ENCODE measurements around the gene POP4. TPM values are rescaled to one million over a fixed set of nuclear protein-coding genes. Genes with fewer than 3 reads are reported as not detected.
A peak's percentile ranks its signal among the peaks of the same experiment; 100 is the strongest.
"Not testable (repeated sequence)": the region's sequence is repeated elsewhere in the genome, so short reads cannot be mapped to it uniquely, and the experiment has no call there.

POP4 gene
- 10 to 100 TPM; 50.2 to 67.8 (median 55.1) TPM for total RNA-seq
- 78.3 TPM for polyA plus RNA-seq
- long read RNA-seq, donor 1, transcript POP4-202 (7 exons, 3,385 nt) = major isoform, 26 of 28 reads
- long read RNA-seq, donor 1, partial matches to known transcripts = 0 of 28 reads
- long read RNA-seq, donor 1, other reads (novel, unspliced or antisense) = 1 of 28 reads
- long read RNA-seq, donor 2, transcript POP4-202 (7 exons, 3,385 nt) = major isoform, 18 of 20 reads
- long read RNA-seq, donor 2, partial matches to known transcripts = 2 of 20 reads
- long read RNA-seq, donor 2, other reads (novel, unspliced or antisense) = 0 of 20 reads
- long read RNA-seq, donor 3, transcript POP4-202 (7 exons, 3,385 nt) = major isoform, 19 of 24 reads
- long read RNA-seq, donor 3, partial matches to known transcripts = 2 of 24 reads
- long read RNA-seq, donor 3, other reads (novel, unspliced or antisense) = 2 of 24 reads
- long read RNA-seq, donor 4, transcript POP4-202 (7 exons, 3,385 nt) = major isoform, 12 of 14 reads
- long read RNA-seq, donor 4, partial matches to known transcripts = 1 of 14 reads
- long read RNA-seq, donor 4, other reads (novel, unspliced or antisense) = 1 of 14 reads

DNA sequence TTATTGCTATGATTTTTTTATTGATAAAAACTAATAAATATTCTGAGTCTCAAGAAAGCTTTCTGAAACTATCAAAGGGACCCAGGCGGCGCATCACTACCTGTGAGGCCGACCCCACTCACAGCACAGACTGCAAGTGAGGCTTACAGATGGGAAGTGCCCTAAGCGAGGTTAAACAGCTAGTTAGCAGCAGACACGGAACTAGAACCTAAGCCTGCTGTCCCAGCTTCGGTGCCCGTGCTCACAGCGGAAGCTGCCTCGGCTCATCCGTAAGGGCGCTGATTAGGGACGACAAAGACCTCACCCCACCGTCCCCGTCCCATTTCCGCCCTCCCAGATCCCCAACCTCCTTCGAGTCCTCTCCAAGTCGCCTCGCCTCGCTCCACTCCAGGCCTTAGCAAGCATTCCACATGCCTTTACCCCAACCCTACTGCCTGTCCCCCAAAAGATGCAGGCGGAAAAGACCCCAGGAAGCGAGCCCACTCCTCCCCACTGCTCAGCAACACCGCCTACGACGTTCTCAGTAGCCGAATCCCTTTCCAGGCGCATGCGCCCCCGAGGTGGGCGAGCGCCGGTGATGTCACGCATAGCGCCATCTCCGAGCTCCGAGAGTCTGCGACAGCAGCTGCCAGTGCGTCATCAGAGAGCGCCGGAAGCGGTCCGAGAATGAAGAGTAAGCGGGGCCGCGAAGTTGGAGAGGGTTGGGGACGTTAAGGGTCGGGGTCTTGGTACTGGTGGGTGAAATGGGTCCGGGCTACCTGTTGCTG lies at the start of gene POP4:
TSS of gene POP4 (plus strand) at position 631 of the 767 bp plus-strand sequence. CDS start at position 667, 36 bp downstream.
- H3K27me3 ChIP-seq (ENCODE audit: control insufficient read depth, insufficient read depth) = no peaks in the 10 kb centered on the region
- peak within 1 kb of the TSS; percentile 85 for H3K4me3 ChIP-seq (ENCODE audit: low read length)
- under 1% methylated on average over 47 of the region's 47 CpGs for WGBS
- intact Hi-C loops (cut with DNase I) = no loop called here
- peak; percentile 99 for DNase-seq
- peak; percentile 94 to 96 for ATAC-seq
- peak within 1 kb of the TSS; percentile 98 for H3K27ac ChIP-seq (ENCODE audit: low read length)
- no peaks in the 10 kb centered on the region for H3K4me1 ChIP-seq (ENCODE audit: control insufficient read depth, insufficient read depth, low read length)
- no peaks in the 10 kb centered on the region for H3K9me3 ChIP-seq (ENCODE audit: control insufficient read depth, low read length)

- WGBS = 84% methylated on average over 2 of the region's 2 CpGs
- not testable (repeated sequence) for H3K9me3 ChIP-seq (ENCODE audit: control insufficient read depth, low read length)
Observed at GRCh38 chr19:29559110-29559509, 47.0 kb upstream of the POP4 start.

GRCh38 chr19:29559743-29560142 lies 46.3 kb upstream of the POP4 start:
- peaks cover 9% of the 10 kb centered on the region for H3K9me3 ChIP-seq (ENCODE audit: control insufficient read depth, low read length)
- intact Hi-C loops (cut with DNase I) = no loop called here
- WGBS = 78% methylated on average over 4 of the region's 4 CpGs
- DNase-seq (no peak), ATAC-seq (no peak)
- H3K27me3 ChIP-seq (ENCODE audit: control insufficient read depth, insufficient read depth) = no peaks in the 10 kb centered on the region
- H3K4me1 ChIP-seq (ENCODE audit: control insufficient read depth, insufficient read depth, low read length) = no peaks in the 10 kb centered on the region
- H3K27ac ChIP-seq (ENCODE audit: low read length) = no peak overlapping the region
- no peak overlapping the region for H3K4me3 ChIP-seq (ENCODE audit: low read length)

More at GRCh38 chr19:29559110-29559509, 47.0 kb upstream of the POP4 start:
- H3K27ac ChIP-seq (ENCODE audit: low read length); intact Hi-C loops (cut with DNase I); H3K4me1 ChIP-seq (ENCODE audit: control insufficient read depth, insufficient read depth, low read length); ATAC-seq; H3K27me3 ChIP-seq (ENCODE audit: control insufficient read depth, insufficient read depth); DNase-seq; H3K4me3 ChIP-seq (ENCODE audit: low read length): not testable (repeated sequence)

DNA sequence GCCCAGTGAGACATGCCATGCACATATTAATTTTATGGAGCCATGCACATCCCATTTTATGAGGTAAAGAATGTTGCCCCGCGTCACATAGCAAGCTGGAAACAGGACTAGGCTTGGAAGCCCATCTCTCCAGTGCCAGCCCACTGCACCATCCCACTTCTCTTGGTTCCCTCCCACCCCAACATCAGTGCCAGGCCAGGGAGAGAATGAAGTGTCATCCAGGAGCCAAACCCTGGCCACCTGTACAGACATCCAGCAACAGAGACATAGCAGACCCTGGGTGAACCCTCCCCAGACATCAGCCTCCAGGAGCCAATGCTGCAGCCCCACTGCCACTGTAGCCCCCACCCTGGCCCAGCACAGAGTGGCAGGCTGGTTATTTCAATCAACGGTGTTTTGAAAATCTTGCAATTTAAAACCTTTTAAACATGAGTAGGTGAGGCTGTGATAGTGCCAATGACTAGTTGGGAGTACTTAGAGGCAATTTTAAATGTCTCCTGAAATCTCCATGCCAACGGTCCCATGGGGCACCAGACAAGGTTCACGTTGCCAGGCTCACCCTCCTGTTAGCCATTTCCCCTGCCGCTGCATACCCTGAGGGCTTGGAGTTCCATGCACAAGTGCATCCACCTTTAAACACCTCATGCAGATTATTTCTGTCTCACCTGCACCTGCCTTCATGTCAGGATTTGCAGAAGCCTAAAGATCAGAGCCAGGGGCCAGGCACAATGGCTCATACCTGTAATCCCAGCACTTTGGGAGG lies 45.6 kb upstream of the POP4 start:
- intact Hi-C loops (cut with DNase I) = no loop called here
- Histone ChIP-seq H3K9me3 (ENCODE audit: control insufficient read depth, low read length) (peaks cover 9% of the 10 kb centered on the region), H3K4me3 (ENCODE audit: low read length) (no peak overlapping the region), H3K27me3 (ENCODE audit: control insufficient read depth, insufficient read depth) (no peaks in the 10 kb centered on the region), H3K4me1 (ENCODE audit: control insufficient read depth, insufficient read depth, low read length) (no peaks in the 10 kb centered on the region), H3K27ac (ENCODE audit: low read length) (no peak overlapping the region)
- no peak for DNase-seq
- ATAC-seq = no peak
- WGBS = 82% methylated on average over 6 of the region's 6 CpGs

DNA sequence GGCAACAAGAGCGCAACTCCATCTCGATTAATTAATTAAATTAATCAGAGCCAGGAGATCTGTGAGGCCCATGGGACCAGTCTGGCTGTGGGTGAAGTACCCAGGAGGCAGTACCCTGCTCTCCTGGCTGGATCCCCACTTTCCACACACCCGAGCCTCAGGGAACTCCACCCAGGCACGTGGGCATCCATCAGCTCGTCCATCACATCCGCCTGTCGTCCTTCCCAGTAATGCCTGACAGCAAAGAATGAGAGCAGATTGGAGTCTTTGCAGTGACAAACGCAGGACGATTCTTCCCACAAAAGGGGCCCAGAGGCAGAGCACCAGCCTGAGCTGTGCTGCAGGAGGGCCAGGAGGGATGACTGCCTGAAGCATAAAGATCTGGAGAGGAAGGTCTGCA lies 44.5 kb upstream of the POP4 start:
- intact Hi-C loops (cut with DNase I) = no loop called here
- Histone ChIP-seq H3K4me3 (ENCODE audit: low read length) (no peak overlapping the region), H3K27ac (ENCODE audit: low read length) (no peak overlapping the region), H3K4me1 (ENCODE audit: control insufficient read depth, insufficient read depth, low read length) (no peaks in the 10 kb centered on the region), H3K9me3 (ENCODE audit: control insufficient read depth, low read length) (peaks cover 9% of the 10 kb centered on the region), H3K27me3 (ENCODE audit: control insufficient read depth, insufficient read depth) (no peaks in the 10 kb centered on the region)
- WGBS = 59% methylated on average over 9 of the region's 9 CpGs
- no peak for DNase-seq
- no peak for ATAC-seq

DNA sequence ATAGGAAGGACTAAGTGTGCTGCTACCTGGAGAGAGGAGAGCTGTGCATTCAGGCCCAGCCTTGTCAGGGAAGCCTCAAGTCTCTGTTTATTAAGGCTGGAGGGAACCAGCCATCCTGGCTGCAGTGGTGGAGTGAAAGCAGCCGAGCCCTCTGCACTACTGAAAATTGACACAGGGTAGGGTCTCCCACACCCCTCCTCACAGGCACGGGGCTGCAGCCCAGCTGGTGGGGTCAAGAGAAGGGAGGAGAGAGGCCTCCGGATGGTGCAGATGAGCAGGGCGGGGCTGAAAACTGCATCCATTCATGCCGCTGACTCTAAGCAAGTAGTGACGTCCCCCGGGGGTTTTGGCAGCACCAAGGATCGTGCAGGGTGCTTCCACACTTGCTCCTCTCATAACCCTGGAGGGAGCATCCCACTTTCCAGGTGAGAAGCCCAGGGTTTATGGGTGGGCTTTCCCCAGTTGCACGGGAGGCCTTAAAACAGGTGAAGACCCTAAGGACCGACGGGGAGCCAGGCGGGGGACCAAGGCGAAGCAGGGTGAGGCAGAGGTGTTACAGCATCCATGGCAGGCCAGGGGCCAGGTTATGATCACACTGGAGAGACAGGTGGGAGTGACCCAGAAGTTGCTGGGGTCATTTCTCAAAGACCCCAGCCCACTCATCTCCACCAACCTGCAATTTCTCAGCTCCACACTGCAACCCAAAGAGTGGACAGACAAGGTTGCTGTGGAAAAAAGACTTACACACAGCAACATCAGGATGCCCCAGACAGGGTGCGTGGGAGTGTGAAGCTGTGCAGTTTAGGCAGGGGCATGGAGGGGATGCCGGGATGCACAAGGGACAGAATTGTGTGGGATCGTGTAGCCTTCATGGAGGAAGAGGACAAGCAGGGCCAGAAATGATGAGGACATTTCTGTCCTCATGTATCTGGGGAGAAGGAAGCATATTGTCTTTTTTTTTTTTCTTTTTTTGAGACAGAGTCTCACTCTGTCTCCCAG lies 43.5 kb upstream of the POP4 start:
- no peak overlapping the region for H3K4me3 ChIP-seq (ENCODE audit: low read length)
- H3K27me3 ChIP-seq (ENCODE audit: control insufficient read depth, insufficient read depth) = no peaks in the 10 kb centered on the region
- peaks cover 9% of the 10 kb centered on the region for H3K9me3 ChIP-seq (ENCODE audit: control insufficient read depth, low read length)
- H3K4me1 ChIP-seq (ENCODE audit: control insufficient read depth, insufficient read depth, low read length) = no peaks in the 10 kb centered on the region
- no peak overlapping the region for H3K27ac ChIP-seq (ENCODE audit: low read length)
- DNase-seq (no peak), ATAC-seq (no peak)
- WGBS = 60% methylated on average over 16 of the region's 16 CpGs
- intact Hi-C loops (cut with DNase I) = no loop called here

- no peak for ATAC-seq
Observed at GRCh38 chr19:29563486-29564101, 42.5 kb upstream of the POP4 start.

DNA sequence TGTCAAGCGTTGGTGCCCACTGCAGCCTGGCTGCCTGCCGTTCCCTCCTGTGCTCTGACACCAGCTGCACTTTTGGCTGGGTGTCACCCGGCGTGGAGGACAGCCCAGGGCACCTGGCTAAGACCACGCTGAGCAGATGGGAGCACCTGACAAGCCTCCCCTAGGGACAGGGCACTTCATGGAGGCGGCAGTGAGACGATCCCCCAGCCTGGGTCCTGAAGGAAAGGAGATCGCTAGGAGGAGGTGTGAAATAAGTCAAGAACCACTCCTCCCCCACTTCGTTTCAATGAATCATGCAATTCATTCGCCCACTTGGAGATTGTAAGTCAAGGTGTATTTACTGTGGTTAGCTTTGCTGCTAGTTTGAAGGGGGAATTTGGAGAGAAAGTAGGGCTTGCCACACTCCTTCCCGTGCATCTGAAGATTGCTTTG lies 41.5 kb upstream of the POP4 start:
- no peak overlapping the region for H3K27ac ChIP-seq (ENCODE audit: low read length)
- intact Hi-C loops (cut with DNase I) = no loop called here
- DNase-seq = no peak
- WGBS = 43% methylated on average over 11 of the region's 11 CpGs
- no peaks in the 10 kb centered on the region for H3K4me1 ChIP-seq (ENCODE audit: control insufficient read depth, insufficient read depth, low read length)
- no peak for ATAC-seq
- no peak overlapping the region for H3K4me3 ChIP-seq (ENCODE audit: low read length)
- no peaks in the 10 kb centered on the region for H3K27me3 ChIP-seq (ENCODE audit: control insufficient read depth, insufficient read depth)
- peaks cover 9% of the 10 kb centered on the region for H3K9me3 ChIP-seq (ENCODE audit: control insufficient read depth, low read length)

More at GRCh38 chr19:29563486-29564101, 42.5 kb upstream of the POP4 start:
- no peak for DNase-seq
- intact Hi-C loops (cut with DNase I) = no loop called here
- WGBS = 78% methylated on average over 11 of the region's 11 CpGs
- no peak overlapping the region for H3K27ac ChIP-seq (ENCODE audit: low read length)
- H3K4me3 ChIP-seq (ENCODE audit: low read length) = no peak overlapping the region
- no peaks in the 10 kb centered on the region for H3K27me3 ChIP-seq (ENCODE audit: control insufficient read depth, insufficient read depth)
- no peaks in the 10 kb centered on the region for H3K4me1 ChIP-seq (ENCODE audit: control insufficient read depth, insufficient read depth, low read length)
- peaks cover 9% of the 10 kb centered on the region for H3K9me3 ChIP-seq (ENCODE audit: control insufficient read depth, low read length)

DNA sequence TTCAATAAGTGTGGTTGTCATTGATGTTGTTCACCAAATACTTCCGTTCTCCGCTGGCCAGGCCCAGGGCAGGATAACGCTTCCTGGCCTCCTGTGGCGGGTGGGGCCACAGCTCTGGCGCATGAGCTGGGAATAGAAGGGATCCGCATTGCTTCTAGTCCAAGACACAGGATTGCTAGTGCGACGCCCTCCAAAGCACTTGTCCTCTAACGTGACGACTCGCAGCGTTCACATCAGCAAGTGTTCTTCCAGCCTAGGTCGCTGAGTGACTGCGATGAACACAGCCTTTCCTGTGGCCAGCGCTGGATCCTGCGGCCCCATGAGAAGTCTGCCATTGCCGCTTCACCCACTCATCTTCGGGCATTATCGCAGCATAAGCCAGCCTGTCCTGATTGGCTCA lies 40.9 kb upstream of the POP4 start:
- ATAC-seq (no peak), DNase-seq (no peak)
- intact Hi-C loops (cut with DNase I) = no loop called here
- no peaks in the 10 kb centered on the region for H3K27me3 ChIP-seq (ENCODE audit: control insufficient read depth, insufficient read depth)
- H3K4me1 ChIP-seq (ENCODE audit: control insufficient read depth, insufficient read depth, low read length) = no peaks in the 10 kb centered on the region
- H3K4me3 ChIP-seq (ENCODE audit: low read length) = no peak overlapping the region
- H3K27ac ChIP-seq (ENCODE audit: low read length) = no peak overlapping the region
- peaks cover 4% of the 10 kb centered on the region for H3K9me3 ChIP-seq (ENCODE audit: control insufficient read depth, low read length)
- 83% methylated on average over 19 of the region's 19 CpGs for WGBS
